NAMALWA (cell line): Measurements from ENCODE around the gene INPP5A.
"Not testable (repeated sequence)": the region's sequence is repeated elsewhere in the genome, so short reads cannot be mapped to it uniquely, and the experiment has no call there.

ENCODE experiments used
- DNase-seq: peaks from one replicate; pipeline ENCODE4 v3.0.0-alpha.2; 2015; ENCODE audit warnings: low spot score

Gene INPP5A

GRCh38 chr10:132550366-132551092 is 12.9 kb downstream of the INPP5A start:
- peak; percentile 49 for DNase-seq

GRCh38 chr10:132551093-132551807 is 13.7 kb downstream of the INPP5A start:
- DNase-seq = peak; percentile 93

GRCh38 chr10:132551808-132552130 is 14.2 kb downstream of the INPP5A start:
- DNase-seq = no peak

GRCh38 chr10:132552635-132553034 is 15.0 kb downstream of the INPP5A start:
- not testable (repeated sequence) for DNase-seq

- DNase-seq = not testable (repeated sequence)
These were observed 16.0 kb downstream of the INPP5A start for GRCh38 chr10:132553568-132553967.

DNA sequence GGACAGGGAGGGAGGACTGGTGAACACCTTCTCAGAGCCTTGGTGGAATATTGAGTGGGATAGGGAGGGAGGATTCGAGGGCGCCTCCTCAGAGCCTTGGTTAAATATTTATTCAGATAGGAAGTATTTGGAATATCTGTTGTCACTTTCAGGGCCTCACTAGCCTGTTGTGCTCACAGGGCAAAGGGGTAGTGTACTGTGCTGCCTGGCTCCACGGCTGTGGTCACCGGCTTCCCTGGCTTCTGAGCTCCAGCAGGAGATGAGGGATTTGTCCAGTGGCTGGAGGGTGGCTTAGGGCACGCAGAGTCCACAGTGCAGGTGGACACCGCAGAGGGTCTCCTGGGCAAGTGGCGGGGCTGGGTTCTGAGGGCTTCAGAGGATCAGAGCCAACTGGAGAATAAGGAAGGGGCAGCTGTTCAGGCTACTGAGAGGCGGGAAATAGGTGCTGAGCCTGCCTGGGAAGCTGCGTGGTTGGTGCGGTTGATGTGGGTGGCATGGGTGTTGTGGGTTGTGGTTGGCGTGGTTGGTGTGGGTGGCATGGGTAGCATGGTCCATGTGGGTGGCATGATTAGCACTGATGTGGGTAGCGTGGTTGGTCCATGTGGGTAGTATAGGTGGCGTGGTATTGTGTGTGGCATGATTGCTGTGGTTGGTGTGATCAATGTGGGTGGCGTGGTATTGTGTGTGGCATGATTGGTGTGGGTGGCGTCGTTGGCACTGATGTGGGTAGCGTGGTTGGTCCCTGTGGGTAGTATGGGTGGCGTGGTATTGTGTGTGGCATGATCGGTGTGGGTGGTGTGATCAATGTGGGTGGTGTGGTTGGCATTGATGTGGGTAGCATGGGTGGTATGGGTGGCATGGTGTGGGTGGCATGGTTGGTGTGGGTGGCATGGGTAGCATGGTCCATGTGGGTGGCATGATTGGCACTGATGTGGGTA is 16.7 kb downstream of the INPP5A start:
- no peak for DNase-seq

DNA sequence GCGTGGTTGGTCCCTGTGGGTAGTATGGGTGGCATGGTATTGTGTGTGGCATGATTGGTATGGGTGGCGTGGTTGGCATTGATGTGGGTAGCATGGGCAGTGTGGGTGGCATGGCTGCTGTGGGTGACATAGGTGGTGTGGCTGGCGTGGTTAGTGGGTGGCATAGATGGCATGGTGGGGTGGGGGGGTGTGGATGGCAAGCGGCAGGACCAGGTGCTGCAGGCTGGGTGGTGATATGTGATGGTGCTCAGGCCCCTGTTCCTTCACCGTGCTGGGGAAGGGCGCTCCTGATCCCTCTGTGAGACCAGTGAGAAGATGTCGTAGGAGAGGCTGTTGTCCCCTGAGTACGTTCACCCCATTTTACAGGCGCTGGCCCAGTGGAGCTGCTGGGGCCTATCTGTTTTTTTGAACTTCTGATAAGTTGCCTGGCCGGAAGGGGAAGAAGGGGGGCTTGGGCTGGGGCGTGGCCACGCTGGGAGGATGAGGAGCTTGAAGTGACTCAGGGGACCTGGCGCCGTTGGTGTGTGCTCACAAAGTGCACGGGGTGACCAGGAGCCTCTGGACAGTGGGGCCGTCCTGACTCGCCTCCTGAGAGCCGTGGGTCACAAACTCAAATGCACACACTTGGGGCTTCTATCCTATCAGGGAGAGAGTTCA is 17.5 kb downstream of the INPP5A start:
- DNase-seq = peak; percentile 82

- peak; percentile 87 for DNase-seq
These were observed 18.3 kb downstream of the INPP5A start for GRCh38 chr10:132555648-132556575.

DNA sequence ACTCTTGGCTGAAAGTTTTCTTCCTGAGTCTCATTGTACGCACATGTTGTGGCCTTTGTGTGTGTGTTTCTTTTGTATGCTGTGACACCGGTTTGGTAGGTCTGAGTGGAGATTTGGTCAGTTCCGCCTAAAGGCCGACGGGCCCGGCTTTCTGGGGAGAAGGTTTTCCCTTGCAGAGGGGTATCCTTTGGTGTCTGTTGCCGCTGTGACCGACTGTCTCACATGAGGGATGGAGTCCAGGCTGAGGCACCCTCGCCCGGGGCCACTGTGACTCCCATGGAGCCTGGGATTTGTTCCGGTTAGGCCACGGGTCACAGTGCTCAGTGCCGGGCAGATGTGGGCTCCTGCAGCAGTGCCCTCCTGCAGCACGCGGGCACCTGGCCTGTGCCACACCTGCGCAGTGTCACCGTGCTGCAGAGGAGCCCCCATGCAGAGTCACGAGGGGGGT is 19.4 kb downstream of the INPP5A start:
- DNase-seq = no peak

GRCh38 chr10:132557696-132558515 is 20.3 kb downstream of the INPP5A start:
- no peak for DNase-seq

- no peak for DNase-seq
These were observed 21.2 kb downstream of the INPP5A start for GRCh38 chr10:132558516-132559413.

DNA sequence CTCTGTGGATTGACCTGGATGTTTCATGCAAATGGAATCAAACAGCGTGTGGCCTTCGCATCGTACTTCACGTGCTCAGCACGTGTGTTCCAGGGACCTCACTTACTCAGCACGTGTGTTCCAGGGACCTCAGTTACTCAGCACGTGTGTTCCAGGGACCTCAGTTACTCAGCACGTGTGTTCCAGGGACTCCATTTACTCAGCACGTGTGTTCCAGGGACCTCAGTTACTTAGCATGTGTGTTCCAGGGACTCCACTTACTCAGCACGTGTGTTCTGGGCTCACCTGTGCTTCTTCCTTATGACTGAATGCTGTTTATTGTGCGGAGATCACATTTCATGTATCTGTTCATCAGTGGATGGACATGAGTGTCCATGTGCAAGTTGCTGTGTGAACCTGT is 22.0 kb downstream of the INPP5A start:
- DNase-seq = peak; percentile 47

DNA sequence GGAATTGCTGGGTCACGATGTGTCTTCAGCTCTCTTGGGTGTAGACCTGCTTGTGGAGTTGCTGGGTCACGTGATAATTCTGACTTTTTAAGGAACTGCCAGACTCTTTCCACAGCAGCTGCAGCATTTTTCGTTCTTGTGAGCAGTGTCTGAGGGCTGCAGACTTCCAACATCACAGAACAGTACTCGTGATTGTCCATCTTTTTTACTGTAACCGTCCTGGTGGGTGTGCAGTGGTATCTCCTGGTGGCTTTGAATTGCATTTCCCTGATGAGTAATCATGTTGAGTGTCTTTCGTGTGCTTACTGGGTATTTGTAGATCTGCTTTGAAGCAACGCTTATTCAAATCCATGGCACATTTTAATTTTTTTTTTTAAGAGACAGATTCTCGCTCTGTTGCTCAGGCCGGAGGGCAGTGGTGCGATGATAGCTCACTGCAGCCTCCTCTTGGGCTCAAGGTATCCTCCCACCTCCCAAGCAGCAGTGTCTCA is 22.7 kb downstream of the INPP5A start:
- peak; percentile 78 for DNase-seq

GRCh38 chr10:132562177-132562915 is 24.8 kb downstream of the INPP5A start:
- no peak for DNase-seq

DNA sequence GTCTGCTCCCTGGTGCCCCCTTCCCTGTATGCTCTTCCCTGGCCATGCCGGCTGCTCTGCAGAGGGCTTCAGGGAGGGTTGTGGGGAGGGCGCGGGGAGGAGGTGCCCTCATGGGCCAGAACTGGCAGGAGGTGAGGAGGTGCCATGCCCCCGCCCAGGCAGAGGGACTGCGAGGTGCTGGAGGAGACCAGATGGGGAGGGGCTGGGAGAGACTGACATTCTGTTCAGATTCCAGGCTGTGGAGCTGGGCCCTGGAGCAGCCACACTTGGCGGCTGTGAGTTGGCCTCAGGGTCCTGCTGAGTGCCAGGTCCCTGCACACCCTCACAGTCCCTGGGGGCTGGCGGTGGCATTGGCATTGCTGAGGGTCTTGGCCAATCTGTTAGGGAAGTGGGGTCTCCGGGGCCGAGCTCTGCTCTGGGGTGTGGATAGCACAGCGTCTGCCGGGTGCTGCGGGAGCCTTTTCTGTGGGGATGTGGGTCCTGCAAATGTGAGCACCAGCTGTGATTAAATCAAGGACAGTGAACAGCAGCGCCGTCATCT is 25.4 kb downstream of the INPP5A start:
- no peak for DNase-seq

GRCh38 chr10:132563485-132564248 is 26.1 kb downstream of the INPP5A start:
- no peak for DNase-seq

GRCh38 chr10:132564249-132564605 is 26.6 kb downstream of the INPP5A start:
- DNase-seq = no peak
